Endothelial cell of umbilical vein (primary cell): Measurements from ENCODE around the gene HMBS. TPM values are rescaled to one million over a fixed set of nuclear protein-coding genes. Genes with fewer than 3 reads are reported as not detected.

Source experiments
- BruUV-seq: library from RNA; stranded (reverse); fragments of 400-500 nt; replicated peaks from 2 replicates; lab custom pipeline; 2021; lab: Mats Ljungman, UMichigan
- CTCF ChIA-PET: fragments of 300-600, 350-600 bp; sonication (Branson Sonifier 250); formaldehyde crosslinking; loops from one replicate; lab custom pipeline; 2021; ENCODE audit warnings: antibody characterized with exemption, inconsistent platforms; lab: Charles Lee
- POLR2A ChIA-PET: fragments of 300-600, 350-600 bp; sonication (Branson Sonifier 250); formaldehyde crosslinking; loops from one replicate; lab custom pipeline; 2021; ENCODE audit warnings: antibody characterized with exemption, inconsistent platforms; lab: Charles Lee
- DNase-seq: peaks from one replicate; pipeline ENCODE4 v3.0.0-alpha.2; 2011; ENCODE audit warnings: low read depth, low spot score
- FAIRE-seq: peaks from 2 replicates; lab custom pipeline; 2011; peaks lifted over from hg19 to GRCh38; lab: Jason Lieb, UNC
- H2AFZ ChIP-seq: 2 replicates; pipeline ENCODE4 v1.6.0; 2012; ENCODE audit warnings: low read depth, low read length, control low read depth, inconsistent platforms
- H3K27ac ChIP-seq: 2 replicates; pipeline ENCODE4 v1.5.1; 2011; ENCODE audit warnings: low read depth, mild to moderate bottlenecking, control low read depth, low read length, moderate library complexity; ENCODE audit not compliant: insufficient read depth
- H3K27me3 ChIP-seq, 2 experiments: 2 replicates each; pipeline versions ENCODE4 v1.6.0 to v1.6.1; 2011; ENCODE audit warnings: low read length in 2 of 2, mixed read lengths in 1 of 2; ENCODE audit not compliant: control insufficient read depth in 2 of 2, insufficient read depth in 2 of 2
- H3K36me3 ChIP-seq, 2 experiments: 2 replicates in 1 of 2; 3 replicates in 1 of 2; pipeline ENCODE4 v1.5.1; 2011; ENCODE audit warnings: low read length in 2 of 2, mild to moderate bottlenecking in 1 of 2, moderate library complexity in 1 of 2; ENCODE audit not compliant: control insufficient read depth in 2 of 2, insufficient read depth in 2 of 2; ENCODE audit errors: extremely low read depth in 1 of 2
- H3K4me1 ChIP-seq: 3 replicates; pipeline ENCODE4 v1.5.1; 2011; ENCODE audit warnings: mild to moderate bottlenecking, low read length; ENCODE audit not compliant: control insufficient read depth, insufficient read depth; ENCODE audit errors: extremely low read depth
- H3K4me2 ChIP-seq: 2 replicates; pipeline ENCODE4 v1.6.1; 2011; ENCODE audit warnings: low read length, control low read depth, mixed read lengths; ENCODE audit not compliant: insufficient read depth
- H3K4me3 ChIP-seq, 3 experiments: fragments of 200-600 bp in 1 of 3; sonication (generic), shearing (Covaris generic) in 1 of 3; replicated peaks in 1 of 3; 2 replicates each; pipeline ENCODE4 v1.5.1; 2011 to 2016; ENCODE audit warnings: control low read depth in 3 of 3, low read length in 3 of 3, mild to moderate bottlenecking in 2 of 3, inconsistent platforms in 1 of 3, low read depth in 1 of 3, moderate library complexity in 1 of 3; ENCODE audit not compliant: insufficient read depth in 1 of 3
- H3K79me2 ChIP-seq: 2 replicates; pipeline ENCODE4 v1.6.0; 2012; ENCODE audit warnings: low read length, inconsistent platforms; ENCODE audit not compliant: control insufficient read depth, insufficient read depth
- H3K9ac ChIP-seq: replicated peaks from 2 replicates; pipeline ENCODE3; 2011; ENCODE audit warnings: low read length, control low read depth; ENCODE audit not compliant: insufficient read depth; ENCODE audit errors: extremely low read depth
- H3K9me1 ChIP-seq: replicated peaks from 3 replicates; pipeline ENCODE4 v1.6.0; 2011; ENCODE audit warnings: mild to moderate bottlenecking, low read length; ENCODE audit not compliant: control insufficient read depth, insufficient read depth; ENCODE audit errors: extremely low read depth
- H3K9me3 ChIP-seq: replicated peaks from 2 replicates; pipeline ENCODE4 v1.5.1; 2012; ENCODE audit warnings: low read length, inconsistent platforms; ENCODE audit not compliant: control insufficient read depth, insufficient read depth
- H4K20me1 ChIP-seq: replicated peaks from 2 replicates; pipeline ENCODE3; 2011; ENCODE audit warnings: mild to moderate bottlenecking, low read length; ENCODE audit not compliant: control insufficient read depth, insufficient read depth; ENCODE audit errors: extremely low read depth
- CTCF ChIP-seq, 2 donors: IDR thresholded peaks; 1 replicate in 1 of 2; 2 replicates in 1 of 2; pipeline ENCODE4 v1.5.1; 2011; ENCODE audit warnings: low read length in 2 of 2, mild to moderate bottlenecking in 2 of 2, moderate library complexity in 2 of 2, control low read depth in 1 of 2, inconsistent platforms in 1 of 2, low read depth in 1 of 2; ENCODE audit not compliant: insufficient read depth in 1 of 2; ENCODE audit errors: extremely low read depth in 1 of 2
- EZH2 ChIP-seq: IDR thresholded peaks from 2 replicates; pipeline ENCODE4 v1.6.1; 2012; ENCODE audit warnings: borderline replicate concordance, low read depth, mild to moderate bottlenecking, moderate library complexity, low read length, inconsistent platforms; ENCODE audit not compliant: severe bottlenecking
- FOS ChIP-seq: IDR thresholded peaks from 2 replicates; pipeline ENCODE4 v1.6.1; 2011; ENCODE audit warnings: mild to moderate bottlenecking, low read length, moderate library complexity, borderline replicate concordance; ENCODE audit not compliant: insufficient read depth
- GATA2 ChIP-seq: IDR thresholded peaks from 2 replicates; pipeline ENCODE4 v1.7.0; 2011; ENCODE audit warnings: low read depth, mild to moderate bottlenecking, moderate library complexity, mixed read lengths, low read length; ENCODE audit not compliant: insufficient read length, insufficient read depth
- JUN ChIP-seq: IDR thresholded peaks from 2 replicates; pipeline ENCODE4 v1.6.1; 2011; ENCODE audit warnings: borderline replicate concordance, low read depth; ENCODE audit not compliant: insufficient read length, insufficient read depth
- MAX ChIP-seq: IDR thresholded peaks from 2 replicates; pipeline ENCODE4 v1.6.1; 2011; ENCODE audit not compliant: insufficient read depth, insufficient read length
- MYC ChIP-seq: IDR thresholded peaks from one replicate; pipeline ENCODE4 v1.6.1; 2011; ENCODE audit warnings: mild to moderate bottlenecking, low read depth, low read length
- POLR2A ChIP-seq: IDR thresholded peaks from 2 replicates; pipeline ENCODE4 v1.6.1; 2012; ENCODE audit warnings: low read depth, mild to moderate bottlenecking, control low read depth, low read length
- POLR2AphosphoS5 ChIP-seq: IDR thresholded peaks from 2 replicates; pipeline ENCODE4 v1.6.1; 2012; ENCODE audit warnings: low read depth, mild to moderate bottlenecking, control low read depth, low read length, moderate library complexity; ENCODE audit not compliant: insufficient read depth
- dilution Hi-C: fragments of 300-500 bp; cut with MboI; formaldehyde crosslinking; loops from one replicate; pipeline ENCODE4 v1.15.0; 2019; ENCODE audit warnings: low sequenced_read_pairs; ENCODE audit not compliant: extremely low pct_ligation_motif_present
- intact Hi-C: fragments of 100-400 bp; cut with micrococcal nuclease; formaldehyde crosslinking; loops from one replicate; pipeline ENCODE4 v1.10.0; 2022
- polyA plus RNA-seq, 4 experiments: library from polyadenylated mRNA; depleted of rRNA in 3 of 4; stranded (reverse) in 3 of 4; unstranded in 1 of 4; fragments of >200 nt; gene quantifications; 2 replicates each; pipeline versions ENCODE4 v1.2.1 to v1.2.3, GENCODE V29; 2011 to 2012; ENCODE audit warnings: missing spikeins in 1 of 4
- total RNA-seq: library from RNA; stranded (reverse); gene quantifications from 2 replicates; pipeline ENCODE4 v1.2.3, GENCODE V29; 2021

The HMBS gene
- total and polyA plus RNA-seq, 2 donors (not counting 3 experiments of a cell fraction or from before 2014, with no cell fraction given) = 13.5 to 24.8 TPM

- H3K79me2 ChIP-seq = peaks cover 19% of the 10 kb centered on the region
- no peak overlapping the region for H2AFZ ChIP-seq
- ChIA-PET CTCF (no interaction called here), POLR2A (no interaction called here)
- DNase-seq (no peak), FAIRE-seq (no peak)
- no peaks in the 10 kb centered on the region for H4K20me1 ChIP-seq
- no peaks in the 10 kb centered on the region for H3K9me3 ChIP-seq
- intact Hi-C loops = no loop called here
- dilution Hi-C loops = no loop called here
- no peak overlapping the region for H3K27ac ChIP-seq
- no peak overlapping the region for H3K9ac ChIP-seq
- no peak overlapping the region for H3K4me3 ChIP-seq
- H3K4me1 ChIP-seq = peaks cover 9% of the 10 kb centered on the region
- no peaks in the 10 kb centered on the region for H3K9me1 ChIP-seq
- no TSS peak for BruUV-seq
- peaks cover 27 to 68% of the 10 kb centered on the region in 2 experiments for H3K36me3 ChIP-seq
- H3K27me3 ChIP-seq = no peaks in the 10 kb centered on the region
- TF ChIP-seq GATA2 = no peak
- no peak for TF ChIP-seq JUN
- no peak for TF ChIP-seq POLR2AphosphoS5
- TF ChIP-seq POLR2A = no peak
- no peak for TF ChIP-seq FOS
- TF ChIP-seq EZH2 = no peak
- no peak for TF ChIP-seq CTCF (IDR thresholded peaks at IDR 0.05; ENCODE audit: extremely low read depth in 1 of 2, insufficient read depth in 1 of 2, low read depth in 1 of 2, low read length in 2 of 2)
- TF ChIP-seq MAX = no peak
- TF ChIP-seq MYC = no peak
- no peak overlapping the region for H3K4me2 ChIP-seq
Observed at GRCh38 chr11:119052163-119052814, 32.4 kb upstream of the HMBS start.
